HG02759 (cell line): Measurements from ENCODE around the gene CAPN14.

Experiments used
- ATAC-seq: cut with Tn5 transposase; IDR thresholded peaks from one replicate; pipeline ENCODE4 v1.9.1; 2021; ENCODE audit warnings: mild to moderate bottlenecking, moderate library complexity; ENCODE audit not compliant: unreplicated experiment

Gene CAPN14, protein sequence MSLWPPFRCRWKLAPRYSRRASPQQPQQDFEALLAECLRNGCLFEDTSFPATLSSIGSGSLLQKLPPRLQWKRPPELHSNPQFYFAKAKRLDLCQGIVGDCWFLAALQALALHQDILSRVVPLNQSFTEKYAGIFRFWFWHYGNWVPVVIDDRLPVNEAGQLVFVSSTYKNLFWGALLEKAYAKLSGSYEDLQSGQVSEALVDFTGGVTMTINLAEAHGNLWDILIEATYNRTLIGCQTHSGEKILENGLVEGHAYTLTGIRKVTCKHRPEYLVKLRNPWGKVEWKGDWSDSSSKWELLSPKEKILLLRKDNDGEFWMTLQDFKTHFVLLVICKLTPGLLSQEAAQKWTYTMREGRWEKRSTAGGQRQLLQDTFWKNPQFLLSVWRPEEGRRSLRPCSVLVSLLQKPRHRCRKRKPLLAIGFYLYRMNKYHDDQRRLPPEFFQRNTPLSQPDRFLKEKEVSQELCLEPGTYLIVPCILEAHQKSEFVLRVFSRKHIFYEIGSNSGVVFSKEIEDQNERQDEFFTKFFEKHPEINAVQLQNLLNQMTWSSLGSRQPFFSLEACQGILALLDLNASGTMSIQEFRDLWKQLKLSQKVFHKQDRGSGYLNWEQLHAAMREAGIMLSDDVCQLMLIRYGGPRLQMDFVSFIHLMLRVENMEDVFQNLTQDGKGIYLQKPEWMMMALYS

DNA sequence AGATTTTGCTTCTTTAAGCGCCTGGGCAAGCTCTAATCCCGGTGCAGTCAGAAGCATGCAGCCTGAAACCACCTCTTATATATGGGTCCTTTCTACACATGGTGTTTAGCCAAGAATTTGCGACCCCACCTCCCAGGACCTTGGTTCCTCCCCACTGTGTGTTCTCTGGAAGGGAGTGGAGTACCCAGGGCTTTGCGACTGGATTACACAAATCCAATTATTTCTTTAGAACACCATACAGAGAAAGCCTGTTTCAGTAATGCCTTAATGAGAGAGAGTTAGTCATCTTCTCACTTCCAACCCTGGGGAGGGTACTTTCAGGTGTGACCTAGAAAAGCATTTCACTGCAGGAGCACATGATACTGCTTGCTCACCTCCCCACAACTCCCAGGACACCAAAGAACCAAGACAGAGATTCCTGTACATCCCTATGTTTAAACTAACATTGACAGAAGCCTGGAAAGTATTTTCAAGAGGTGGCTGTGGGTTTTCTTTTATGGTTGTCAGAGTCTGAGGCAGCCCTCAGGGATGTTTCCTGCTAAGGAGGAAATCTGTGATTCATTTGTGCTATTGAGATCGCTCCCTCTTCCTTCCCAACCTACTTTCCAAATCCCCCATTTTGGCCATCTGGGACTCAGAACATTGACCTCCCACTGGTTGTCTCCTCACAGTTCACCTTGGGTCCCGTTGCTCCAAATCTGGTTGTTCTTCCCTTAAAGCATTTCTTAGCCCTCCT is at the start of gene CAPN14:
Gene CAPN14, minus strand, starts transcription at position 51 of the 736 bp plus-strand sequence. CDS start 12,068 bp downstream, outside the sequence.
- ATAC-seq: no peak

GRCh38 chr2:31266804-31267203 is 49.5 kb upstream of the CAPN14 start:
- no peak for ATAC-seq

- ATAC-seq: no peak
These were observed 47.9 kb upstream of the CAPN14 start for GRCh38 chr2:31265234-31265633.

DNA sequence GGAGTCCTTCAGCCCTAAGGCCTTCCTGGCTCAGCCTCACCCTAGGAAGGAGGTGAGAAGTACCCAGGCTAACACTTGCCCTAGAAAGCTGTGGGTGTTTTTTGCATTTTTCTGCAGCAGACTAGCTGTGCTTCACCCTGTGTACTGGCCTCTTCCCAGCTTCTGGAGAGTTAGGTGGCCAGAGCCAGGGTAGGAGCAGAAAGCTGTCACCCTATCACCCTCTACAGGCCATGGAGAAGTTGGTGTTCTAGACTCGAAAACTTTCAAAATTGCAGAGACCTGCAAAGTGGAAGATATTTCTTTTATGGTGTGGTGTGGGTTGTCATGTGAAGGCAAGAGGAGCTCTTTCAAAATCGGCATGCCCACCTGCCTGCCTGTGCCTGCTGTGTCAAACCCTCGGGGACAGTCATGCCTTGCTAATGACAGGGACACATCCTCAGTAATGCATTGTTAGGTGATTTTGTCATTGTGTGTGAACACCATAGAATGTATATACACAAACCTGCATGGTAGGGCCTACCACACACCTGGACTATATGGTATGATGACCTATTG is 46.4 kb upstream of the CAPN14 start:
- ATAC-seq: no peak

- ATAC-seq: no peak
These were observed 43.6 kb upstream of the CAPN14 start for GRCh38 chr2:31260870-31261269.

- ATAC-seq: no peak
These were observed 41.8 kb upstream of the CAPN14 start for GRCh38 chr2:31259075-31259474.

GRCh38 chr2:31258351-31258750 is 41.0 kb upstream of the CAPN14 start:
- peak; percentile 43 for ATAC-seq

DNA sequence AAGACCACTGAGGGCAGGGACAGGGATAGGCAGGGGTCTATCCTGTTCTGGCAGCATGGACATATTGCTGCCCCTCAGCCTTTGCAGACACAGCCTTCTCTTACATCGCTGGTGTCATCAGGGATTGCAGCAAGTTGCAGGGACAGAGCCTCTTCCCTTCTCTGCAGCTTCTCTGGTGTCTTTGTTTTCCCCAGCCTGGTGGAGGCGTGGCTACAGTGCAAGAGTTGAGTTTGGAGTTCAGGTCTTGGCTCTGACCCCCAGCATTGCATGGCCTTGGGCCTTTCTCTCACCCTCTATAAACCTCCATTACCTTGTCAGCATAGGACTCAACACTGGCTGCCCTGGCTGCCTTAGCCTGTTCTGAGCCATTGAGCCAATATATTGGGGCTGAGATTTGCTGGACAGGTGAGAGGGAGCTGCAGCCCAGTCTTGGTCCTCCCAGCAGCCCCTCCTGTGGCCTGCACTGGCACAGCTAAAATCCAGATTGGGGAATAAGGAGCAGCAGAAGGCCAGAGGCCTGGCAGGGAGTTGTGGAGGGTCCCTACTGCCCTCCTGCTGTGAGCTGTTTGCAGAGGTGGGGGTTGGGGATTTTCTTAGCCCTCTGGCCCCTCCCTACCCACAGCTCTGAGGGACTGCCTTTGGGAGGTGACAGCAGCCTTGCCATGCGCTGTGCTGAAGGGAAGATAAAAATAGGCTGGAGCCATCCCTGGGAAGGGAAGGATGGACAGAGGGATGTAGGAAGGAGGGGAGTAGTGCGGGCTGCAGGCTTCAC is 39.5 kb upstream of the CAPN14 start:
- no peak for ATAC-seq

DNA sequence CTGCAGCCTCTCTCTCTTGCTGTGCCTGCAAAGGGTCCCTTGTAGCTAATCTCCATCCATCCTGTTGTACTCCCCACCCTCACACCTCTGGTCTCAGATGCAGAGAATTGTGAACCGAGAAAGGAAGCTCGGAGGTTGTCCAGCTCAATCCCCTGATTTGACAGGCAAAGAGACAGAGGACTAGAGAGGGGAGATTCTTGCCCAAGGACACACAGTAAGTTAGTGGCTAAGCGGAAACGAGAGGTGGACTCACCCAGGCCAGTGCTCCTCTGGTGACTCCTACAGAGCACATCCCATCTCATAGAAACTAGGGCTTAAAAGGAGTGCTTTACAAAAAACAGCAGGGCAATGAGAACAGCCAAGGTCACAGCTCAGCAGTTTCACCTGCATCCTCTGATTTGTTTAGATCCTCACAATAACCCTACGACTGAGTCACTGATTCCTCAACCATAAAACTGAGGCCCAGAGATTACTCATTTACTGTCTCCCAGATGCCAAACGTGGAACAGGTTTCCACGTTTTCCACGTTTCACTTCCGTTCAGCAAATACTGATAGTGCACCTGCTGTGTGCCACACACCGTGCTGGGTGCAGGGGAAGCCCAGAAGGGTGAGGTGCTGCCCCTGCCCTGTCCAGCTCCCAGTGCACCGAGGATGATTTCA is 38.7 kb upstream of the CAPN14 start:
- ATAC-seq: peak; percentile 71

DNA sequence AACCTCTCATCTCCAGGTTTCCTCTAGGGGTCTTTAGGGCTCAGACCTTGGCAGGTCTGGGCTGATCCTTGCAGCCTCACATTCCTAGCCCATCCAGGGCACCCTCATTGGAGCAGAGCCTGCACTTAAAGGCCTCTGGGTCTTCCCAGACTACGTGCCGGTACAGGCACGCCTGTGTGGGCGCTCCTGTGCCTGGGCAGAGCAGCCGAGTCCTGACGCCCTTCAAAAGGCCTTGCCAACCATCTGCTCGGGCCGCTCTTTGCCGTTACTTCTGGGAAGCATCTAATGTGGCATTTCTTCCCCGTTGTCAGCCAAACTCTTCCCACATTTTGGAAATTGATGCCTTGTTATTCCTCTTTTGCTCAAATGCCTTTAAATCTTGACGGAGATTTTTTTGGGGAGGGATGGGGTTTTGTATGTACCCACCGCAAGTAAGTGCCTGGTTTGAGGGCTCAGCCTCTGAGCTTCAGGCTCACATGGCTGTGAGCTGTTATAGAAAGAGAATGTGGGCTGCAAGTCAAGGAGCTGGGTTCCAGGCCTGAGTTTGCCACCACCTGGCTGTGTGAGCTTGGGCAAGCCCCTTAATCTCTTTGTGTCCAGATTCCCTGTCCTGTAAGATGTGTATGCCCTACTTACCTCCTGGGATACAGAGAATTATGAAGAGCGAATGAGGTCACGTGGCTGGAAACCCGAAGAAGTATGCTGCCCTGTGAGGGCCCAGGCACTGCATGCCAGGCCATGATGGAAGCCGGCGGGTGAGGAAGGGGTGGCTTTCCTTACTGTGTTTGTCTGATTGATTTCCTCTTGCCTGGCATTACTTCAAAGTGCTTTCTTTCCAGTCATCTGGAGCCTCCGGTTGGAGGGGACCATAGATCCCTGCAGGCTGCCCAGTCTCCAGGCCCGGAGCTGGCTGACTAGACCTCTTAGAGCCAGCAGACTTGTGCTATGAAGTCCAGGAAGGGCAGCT is 37.2 kb upstream of the CAPN14 start:
- ATAC-seq: no peak

DNA sequence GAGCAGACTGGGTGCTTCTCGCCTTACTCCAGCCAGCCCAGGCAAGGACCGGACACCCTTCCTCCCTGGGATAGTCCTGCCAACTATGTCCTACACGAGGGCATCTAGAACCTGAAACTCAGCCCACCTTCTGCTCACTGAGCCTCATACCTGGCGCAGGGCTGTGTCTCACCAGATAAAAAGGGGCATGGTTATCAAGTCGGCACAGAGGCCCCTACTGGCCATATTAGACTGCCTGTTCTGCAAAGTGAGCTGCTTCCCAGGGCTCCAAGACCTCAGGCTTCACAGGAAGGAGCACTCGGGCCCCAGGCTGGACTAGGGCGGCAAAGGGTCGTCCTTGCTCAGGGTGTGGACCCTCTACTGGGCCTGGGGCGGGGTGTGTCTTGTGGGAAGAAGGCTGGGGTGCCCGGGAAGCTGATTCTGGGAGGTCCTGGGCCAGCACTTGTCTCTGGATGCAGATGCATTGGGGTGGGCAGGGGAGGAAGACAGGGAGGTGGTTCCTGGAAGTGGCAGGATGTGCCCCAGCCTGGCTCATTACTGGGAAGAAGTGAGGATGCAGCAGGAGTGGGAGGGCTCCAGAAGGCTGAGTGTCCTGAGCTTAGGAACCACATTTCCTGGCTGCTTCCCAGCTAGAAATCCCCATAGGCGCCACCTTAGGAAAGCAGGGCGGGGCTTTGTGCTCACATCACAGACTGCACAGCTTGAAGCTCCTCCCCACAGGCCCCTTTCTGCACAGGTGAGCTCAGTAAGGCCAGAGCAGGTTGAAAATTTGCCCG is 36.2 kb upstream of the CAPN14 start:
- ATAC-seq: no peak

- ATAC-seq: no peak
These were observed 34.5 kb upstream of the CAPN14 start for GRCh38 chr2:31251851-31252250.

DNA sequence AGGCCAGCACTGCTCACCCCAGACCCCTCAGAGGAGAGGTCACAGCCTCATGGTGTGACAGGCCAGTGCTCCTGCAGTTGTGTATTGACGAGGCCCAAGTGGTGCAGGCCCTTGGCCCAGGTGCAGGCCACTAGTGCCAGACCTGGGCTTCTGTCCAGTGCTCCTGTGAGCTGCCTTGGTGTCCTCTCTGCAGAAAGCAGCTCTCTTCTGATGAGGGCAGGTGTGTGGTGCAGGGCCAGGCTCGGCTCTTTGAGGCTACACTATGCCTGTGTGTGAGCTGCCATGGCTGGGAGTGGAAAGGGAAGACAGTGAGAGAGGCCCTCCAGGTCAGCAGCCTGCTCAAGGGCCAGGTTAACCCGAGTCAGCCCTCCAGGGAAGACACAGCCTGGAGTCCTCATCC is 33.7 kb upstream of the CAPN14 start:
- ATAC-seq: no peak

GRCh38 chr2:31249009-31249690 is 31.8 kb upstream of the CAPN14 start:
- ATAC-seq: no peak

DNA sequence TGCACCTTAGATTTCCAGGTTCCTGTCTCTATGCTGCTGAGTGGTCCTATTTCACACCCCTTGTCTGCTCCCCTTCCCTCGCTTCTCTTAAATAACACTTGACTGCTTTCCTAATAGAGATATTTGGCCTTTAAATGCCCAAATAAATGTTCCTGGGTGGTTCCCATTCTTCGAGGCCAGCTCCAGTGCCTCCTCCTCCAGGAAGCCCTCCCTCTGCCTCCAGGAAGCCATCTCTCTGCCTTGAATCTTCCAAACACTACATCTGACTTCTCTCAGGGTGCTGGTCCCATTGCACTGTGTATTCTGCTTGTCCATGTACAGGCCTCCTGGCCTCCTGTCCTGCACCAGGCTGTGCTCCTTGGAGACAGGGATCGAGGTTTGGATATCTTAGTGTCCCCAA is 30.8 kb upstream of the CAPN14 start:
- ATAC-seq: no peak

GRCh38 chr2:31247711-31248110 is 30.4 kb upstream of the CAPN14 start:
- no peak for ATAC-seq

DNA sequence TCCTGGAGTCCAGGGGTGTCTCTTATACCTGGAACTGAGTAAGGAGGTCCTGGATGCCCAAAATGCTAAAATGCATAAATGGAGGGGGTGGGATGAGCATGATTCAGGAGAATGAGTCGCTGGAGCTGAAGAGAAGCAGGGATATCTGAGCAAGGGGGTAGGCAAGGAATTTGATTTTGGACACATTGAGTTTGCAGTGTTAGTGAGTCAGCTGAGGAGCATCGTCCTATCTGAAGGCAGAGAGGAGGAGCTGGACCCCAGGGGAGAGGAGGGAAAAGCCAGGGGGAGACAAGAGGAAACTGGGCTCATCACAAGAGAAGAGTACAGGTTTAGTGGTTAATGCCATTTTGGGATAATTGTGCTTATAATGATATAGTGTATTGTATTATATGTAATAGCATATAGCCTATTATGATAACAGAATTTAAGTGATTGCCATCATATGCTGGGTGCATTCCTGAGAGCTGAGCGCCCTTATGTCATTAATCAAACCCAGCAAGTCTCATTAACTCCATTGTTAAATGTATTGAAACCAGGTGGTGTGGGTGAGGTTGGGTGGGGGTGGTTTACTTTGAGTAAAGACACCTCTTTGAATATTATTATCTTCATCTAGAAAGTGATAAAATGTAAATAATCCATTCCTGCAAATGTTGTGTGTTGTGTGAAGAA is 29.0 kb upstream of the CAPN14 start:
- ATAC-seq: no peak
